ENCODE measurements around the gene CD164. TPM values are rescaled to one million over a fixed set of nuclear protein-coding genes. Genes with fewer than 3 reads are reported as not detected.

The CD164 gene
- total and polyA plus RNA-seq, 2 of the 13 experiments (the other 11 are each of a cell fraction or from before 2014, with no cell fraction given) = 222 to 293 TPM

- TF ChIP-seq E2F1 (CRISPR knock-in tag; IDR thresholded peaks at IDR 0.05) (0 out of 2 replicates have a peak, but pooled peaks have one; percentile 26), MYC (CRISPR knock-in tag; IDR thresholded peaks at IDR 0.05; ENCODE audit: borderline replicate concordance) (peak; percentile 47; the same call in 1 of the 2 replicates), SALL1 (CRISPR knock-in tag; IDR thresholded peaks at IDR 0.05) (peak; percentile 65), FOXA3 (CRISPR knock-in tag; IDR thresholded peaks at IDR 0.05) (peak; percentile 69), GATAD2A (CRISPR knock-in tag; IDR thresholded peaks at IDR 0.05) (peak; percentile 38; the same call in 1 of the 2 replicates), ZGPAT (CRISPR knock-in tag; IDR thresholded peaks at IDR 0.05) (0 out of 2 replicates have a peak, but pooled peaks have one; percentile 26), ZNF318 (CRISPR knock-in tag; IDR thresholded peaks at IDR 0.05) (no peak), PHF21A (CRISPR knock-in tag; IDR thresholded peaks at IDR 0.05) (0 out of 2 replicates have a peak, but pooled peaks have one; percentile 39), MED1 (CRISPR knock-in tag; IDR thresholded peaks at IDR 0.05) (0 out of 2 replicates have a peak, but pooled peaks have one; percentile 10)
- TF ChIP-seq, protein P1, sequence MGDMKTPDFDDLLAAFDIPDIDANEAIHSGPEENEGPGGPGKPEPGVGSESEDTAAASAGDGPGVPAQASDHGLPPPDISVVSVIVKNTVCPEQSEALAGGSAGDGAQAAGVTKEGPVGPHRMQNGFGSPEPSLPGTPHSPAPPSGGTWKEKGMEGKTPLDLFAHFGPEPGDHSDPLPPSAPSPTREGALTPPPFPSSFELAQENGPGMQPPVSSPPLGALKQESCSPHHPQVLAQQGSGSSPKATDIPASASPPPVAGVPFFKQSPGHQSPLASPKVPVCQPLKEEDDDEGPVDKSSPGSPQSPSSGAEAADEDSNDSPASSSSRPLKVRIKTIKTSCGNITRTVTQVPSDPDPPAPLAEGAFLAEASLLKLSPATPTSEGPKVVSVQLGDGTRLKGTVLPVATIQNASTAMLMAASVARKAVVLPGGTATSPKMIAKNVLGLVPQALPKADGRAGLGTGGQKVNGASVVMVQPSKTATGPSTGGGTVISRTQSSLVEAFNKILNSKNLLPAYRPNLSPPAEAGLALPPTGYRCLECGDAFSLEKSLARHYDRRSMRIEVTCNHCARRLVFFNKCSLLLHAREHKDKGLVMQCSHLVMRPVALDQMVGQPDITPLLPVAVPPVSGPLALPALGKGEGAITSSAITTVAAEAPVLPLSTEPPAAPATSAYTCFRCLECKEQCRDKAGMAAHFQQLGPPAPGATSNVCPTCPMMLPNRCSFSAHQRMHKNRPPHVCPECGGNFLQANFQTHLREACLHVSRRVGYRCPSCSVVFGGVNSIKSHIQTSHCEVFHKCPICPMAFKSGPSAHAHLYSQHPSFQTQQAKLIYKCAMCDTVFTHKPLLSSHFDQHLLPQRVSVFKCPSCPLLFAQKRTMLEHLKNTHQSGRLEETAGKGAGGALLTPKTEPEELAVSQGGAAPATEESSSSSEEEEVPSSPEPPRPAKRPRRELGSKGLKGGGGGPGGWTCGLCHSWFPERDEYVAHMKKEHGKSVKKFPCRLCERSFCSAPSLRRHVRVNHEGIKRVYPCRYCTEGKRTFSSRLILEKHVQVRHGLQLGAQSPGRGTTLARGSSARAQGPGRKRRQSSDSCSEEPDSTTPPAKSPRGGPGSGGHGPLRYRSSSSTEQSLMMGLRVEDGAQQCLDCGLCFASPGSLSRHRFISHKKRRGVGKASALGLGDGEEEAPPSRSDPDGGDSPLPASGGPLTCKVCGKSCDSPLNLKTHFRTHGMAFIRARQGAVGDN (CRISPR knock-in tag; IDR thresholded peaks at IDR 0.05) = peak; percentile 62
- TF ChIP-seq, protein P2, sequence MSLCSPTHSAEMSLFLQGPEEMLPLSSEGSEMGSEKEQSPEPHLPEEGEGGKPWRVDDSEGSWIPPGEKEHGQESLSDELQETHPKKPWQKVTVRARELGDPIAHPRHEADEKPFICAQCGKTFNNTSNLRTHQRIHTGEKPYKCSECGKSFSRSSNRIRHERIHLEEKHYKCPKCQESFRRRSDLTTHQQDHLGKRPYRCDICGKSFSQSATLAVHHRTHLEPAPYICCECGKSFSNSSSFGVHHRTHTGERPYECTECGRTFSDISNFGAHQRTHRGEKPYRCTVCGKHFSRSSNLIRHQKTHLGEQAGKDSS (CRISPR knock-in tag; IDR thresholded peaks at IDR 0.05; ENCODE audit: borderline replicate concordance, low read depth) = no peak
Measured at GRCh38 chr6:109318328-109318876, 63.9 kb downstream of the CD164 start (continued).

All from HepG2 (cell line).